ENCODE results near the gene HHIPL1. TPM values are rescaled to one million over a fixed set of nuclear protein-coding genes. Genes with fewer than 3 reads are reported as not detected.
A peak's percentile ranks its signal among the peaks of the same experiment; 100 is the strongest.

Gene HHIPL1
- total and polyA plus RNA-seq, 2 of the 8 experiments (the other 6 are each of a cell fraction or from before 2014, with no cell fraction given): 1.5 to 2.6 TPM

GRCh38 chr14:99659333-99659741 is 14.4 kb downstream of the HHIPL1 start (continued):
- TF ChIP-seq CHD7 (IDR thresholded peaks at IDR 0.05; ENCODE audit: insufficient replicate concordance, low read length) (no peak), SIX5 (IDR thresholded peaks at IDR 0.05; ENCODE audit: low read depth, low read length) (no peak), EP300 (IDR thresholded peaks at IDR 0.05; ENCODE audit: borderline replicate concordance in 1 of 2, low read depth in 2 of 2, low read length in 2 of 2) (no peak), BACH1 (IDR thresholded peaks at IDR 0.05; ENCODE audit: low read length) (0 out of 2 replicates have a peak, but pooled peaks have one; percentile 16), FOSL1 (IDR thresholded peaks at IDR 0.05; ENCODE audit: insufficient read depth, low read depth, low read length) (no peak), EZH2 (IDR thresholded peaks at IDR 0.05; ENCODE audit: low read depth, low read length, severe bottlenecking) (no peak), USF2 (IDR thresholded peaks at IDR 0.05; ENCODE audit: low read length) (no peak)

Data from H1 (cell line).